ENCODE results near the gene PAFAH2.

The PAFAH2 gene

DNA sequence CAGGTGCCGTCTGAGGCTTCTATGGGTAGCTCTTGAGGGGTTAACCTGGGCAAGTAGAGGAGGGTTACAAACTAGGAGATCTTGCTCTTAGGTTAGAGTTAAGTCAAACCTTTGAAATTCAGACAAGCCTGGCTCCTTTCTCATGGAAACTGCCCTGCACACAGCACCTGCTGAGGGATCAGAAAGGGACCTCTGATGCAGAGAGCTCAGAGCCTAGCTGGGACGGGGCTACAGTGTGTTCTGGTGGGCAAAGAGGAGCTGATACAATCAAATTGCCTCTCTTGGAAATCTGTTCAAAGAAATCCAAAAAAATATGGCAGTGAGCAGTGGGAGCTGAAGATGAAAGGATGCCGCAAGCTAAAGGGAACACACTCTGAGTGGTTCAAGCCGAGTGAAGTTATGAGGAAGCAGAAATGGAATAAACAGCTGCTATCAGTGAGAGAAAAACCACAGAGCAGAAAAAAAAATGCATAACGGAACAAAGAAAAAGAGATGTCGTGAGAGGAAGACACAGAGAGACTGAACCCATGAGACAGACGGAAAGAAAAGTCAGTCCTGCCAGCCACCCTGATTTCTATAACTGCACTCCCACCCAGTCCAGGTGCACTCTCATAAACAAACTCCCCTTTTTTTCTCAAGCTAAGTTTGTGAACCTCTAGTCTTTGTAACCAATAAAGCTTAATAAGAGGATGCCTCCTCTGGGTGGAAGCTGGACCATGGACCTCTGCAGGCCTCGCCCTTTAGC, 26.6 kb downstream of the PAFAH2 start:
- no peak for DNase-seq (ENCODE audit: low read depth in 2 of 2)
- TF ChIP-seq, protein P1, sequence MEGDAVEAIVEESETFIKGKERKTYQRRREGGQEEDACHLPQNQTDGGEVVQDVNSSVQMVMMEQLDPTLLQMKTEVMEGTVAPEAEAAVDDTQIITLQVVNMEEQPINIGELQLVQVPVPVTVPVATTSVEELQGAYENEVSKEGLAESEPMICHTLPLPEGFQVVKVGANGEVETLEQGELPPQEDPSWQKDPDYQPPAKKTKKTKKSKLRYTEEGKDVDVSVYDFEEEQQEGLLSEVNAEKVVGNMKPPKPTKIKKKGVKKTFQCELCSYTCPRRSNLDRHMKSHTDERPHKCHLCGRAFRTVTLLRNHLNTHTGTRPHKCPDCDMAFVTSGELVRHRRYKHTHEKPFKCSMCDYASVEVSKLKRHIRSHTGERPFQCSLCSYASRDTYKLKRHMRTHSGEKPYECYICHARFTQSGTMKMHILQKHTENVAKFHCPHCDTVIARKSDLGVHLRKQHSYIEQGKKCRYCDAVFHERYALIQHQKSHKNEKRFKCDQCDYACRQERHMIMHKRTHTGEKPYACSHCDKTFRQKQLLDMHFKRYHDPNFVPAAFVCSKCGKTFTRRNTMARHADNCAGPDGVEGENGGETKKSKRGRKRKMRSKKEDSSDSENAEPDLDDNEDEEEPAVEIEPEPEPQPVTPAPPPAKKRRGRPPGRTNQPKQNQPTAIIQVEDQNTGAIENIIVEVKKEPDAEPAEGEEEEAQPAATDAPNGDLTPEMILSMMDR (IDR thresholded peaks at IDR 0.05; ENCODE audit: low read depth, low read length) = no peak
- no peak overlapping the region for H3K4me3 ChIP-seq (replicated peaks in 1 of 2; ENCODE audit: low read depth in 2 of 2, low read length in 2 of 2)

DNA sequence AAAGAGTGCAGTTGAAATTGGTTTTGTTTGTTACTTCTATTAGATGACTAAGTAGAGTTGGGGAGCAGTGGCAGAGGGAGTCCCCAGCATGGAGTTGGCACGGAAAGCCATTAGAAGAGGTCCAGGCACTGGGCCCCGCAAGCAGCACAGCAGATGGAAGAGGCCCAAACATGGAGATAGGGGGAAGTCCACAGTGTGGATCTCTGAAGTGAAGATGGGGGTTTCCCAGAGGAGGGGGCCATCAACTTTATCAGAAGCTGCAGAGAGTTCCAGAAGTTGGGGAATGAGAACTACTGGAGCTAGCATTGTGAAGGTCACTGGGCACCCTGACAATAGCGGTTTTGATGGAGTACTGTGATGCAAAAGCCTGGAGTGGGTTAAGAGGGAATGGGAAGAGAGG, 30.6 kb downstream of the PAFAH2 start:
- no peak for DNase-seq (ENCODE audit: low read depth in 2 of 2)
- TF ChIP-seq, protein P1 (IDR thresholded peaks at IDR 0.05; ENCODE audit: low read depth, low read length) = no peak
- H3K4me3 ChIP-seq (replicated peaks in 1 of 2; ENCODE audit: low read depth in 2 of 2, low read length in 2 of 2) = no peak overlapping the region

DNA sequence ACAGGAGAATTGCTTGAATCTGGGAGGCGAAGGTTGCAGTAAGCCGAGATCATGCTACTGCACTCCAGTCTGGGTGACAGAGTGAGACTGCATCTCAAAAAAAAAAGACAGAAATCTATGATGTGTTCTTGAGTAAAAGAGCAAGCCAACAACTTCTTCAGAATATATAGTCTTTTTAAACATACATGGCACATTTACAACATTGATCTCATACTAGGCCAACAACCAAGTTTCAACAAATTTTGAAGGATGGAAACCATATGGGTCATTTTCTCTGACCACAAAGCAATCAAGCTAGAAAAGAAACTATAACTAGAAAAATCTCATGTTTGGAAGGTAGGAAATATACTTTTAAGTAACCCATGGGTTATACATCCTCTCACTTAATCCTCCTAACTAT, 38.3 kb downstream of the PAFAH2 start:
- TF ChIP-seq, protein P1 (IDR thresholded peaks at IDR 0.05; ENCODE audit: low read depth, low read length) = no peak
- no peak for DNase-seq (ENCODE audit: low read depth in 2 of 2)

DNA sequence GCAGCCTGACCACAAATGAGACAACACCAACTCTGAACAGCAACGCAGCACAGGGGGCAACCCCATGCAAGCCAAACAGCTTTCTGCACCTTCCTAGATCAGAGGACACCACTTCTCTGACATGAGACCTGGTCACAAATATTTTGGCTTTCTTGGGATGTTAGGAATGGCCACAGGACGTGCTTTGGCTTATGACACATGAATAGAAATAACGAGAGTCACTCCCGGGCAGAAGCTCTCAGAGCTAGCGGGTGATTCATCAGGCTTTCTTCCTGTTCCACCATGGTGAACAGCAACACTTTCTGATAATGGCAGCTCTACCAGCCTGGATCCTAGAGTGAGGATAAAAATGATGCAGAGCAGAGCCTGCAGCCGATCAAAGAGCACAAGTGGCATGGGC, 39.4 kb downstream of the PAFAH2 start:
- DNase-seq (ENCODE audit: low read depth in 2 of 2) = peak; percentile 38 to 89
- TF ChIP-seq, protein P1 (IDR thresholded peaks at IDR 0.05; ENCODE audit: low read depth, low read length) = no peak
- no peak overlapping the region for H3K4me3 ChIP-seq (replicated peaks in 1 of 2; ENCODE audit: low read depth in 2 of 2, low read length in 2 of 2)

More for the DNA sequence above, 38.3 kb downstream of the PAFAH2 start:
- H3K4me3 ChIP-seq (replicated peaks in 1 of 2; ENCODE audit: low read depth in 2 of 2, low read length in 2 of 2) = no peak overlapping the region

DNA sequence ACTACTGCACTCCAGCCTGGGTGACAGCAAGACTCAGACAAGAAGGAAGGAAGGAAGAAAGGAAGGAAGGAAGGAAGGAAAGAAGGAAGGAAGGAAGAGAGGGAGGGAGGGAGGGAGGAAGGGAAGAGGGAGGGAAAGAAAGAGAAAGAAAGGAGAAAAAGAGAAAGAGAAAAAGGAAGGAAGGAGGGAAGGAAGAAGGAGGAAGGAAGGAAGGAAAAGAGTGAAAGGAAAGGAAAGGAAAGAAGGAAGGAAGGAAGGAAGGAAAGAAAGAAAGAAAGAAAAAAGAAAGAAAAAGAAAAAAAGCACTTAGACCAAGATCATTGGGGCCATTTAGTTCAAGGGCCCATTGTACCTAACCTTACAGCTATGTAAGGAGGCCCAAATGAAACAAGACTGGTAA, 42.3 kb downstream of the PAFAH2 start:
- H3K4me3 ChIP-seq (replicated peaks in 1 of 2; ENCODE audit: low read depth in 2 of 2, low read length in 2 of 2) = no peak overlapping the region
- no peak for DNase-seq (ENCODE audit: low read depth in 2 of 2)

DNA sequence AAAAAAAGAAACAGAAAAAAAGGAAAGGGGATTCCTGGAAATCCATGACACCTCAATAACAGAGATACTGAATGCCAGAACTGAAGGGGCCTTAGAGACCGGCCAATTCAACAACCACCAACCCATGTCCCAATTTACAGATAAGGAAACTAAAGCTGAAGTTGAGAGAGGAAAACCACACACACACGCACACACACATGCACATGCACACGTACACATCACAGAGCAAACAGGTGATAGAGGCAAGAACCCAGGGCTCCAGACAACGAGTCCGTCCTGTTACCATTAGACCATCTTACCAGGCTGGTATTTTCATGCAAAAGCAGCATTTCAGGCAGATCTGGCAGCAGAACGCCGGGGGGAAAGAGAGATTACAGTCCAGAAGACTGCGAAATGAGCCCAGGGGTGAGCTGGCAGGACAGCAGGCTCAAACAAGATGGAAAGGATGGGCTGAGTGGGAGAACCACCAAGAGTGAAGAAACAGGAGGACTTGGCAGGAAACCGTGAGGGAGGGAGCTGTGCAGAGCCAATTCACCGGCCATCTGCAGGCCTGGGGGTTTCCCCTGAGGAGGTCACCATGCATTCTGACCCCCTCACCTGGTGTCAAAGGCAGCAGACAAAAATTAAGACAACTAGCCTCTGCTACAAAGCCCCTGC, 43.5 kb downstream of the PAFAH2 start:
- peak; percentile 25 to 43 for DNase-seq (ENCODE audit: low read depth in 2 of 2)
- no peak overlapping the region for H3K4me3 ChIP-seq (replicated peaks in 1 of 2; ENCODE audit: low read depth in 2 of 2, low read length in 2 of 2)
- TF ChIP-seq, protein P1 (IDR thresholded peaks at IDR 0.05; ENCODE audit: low read depth, low read length) = no peak

More for the DNA sequence above, 42.3 kb downstream of the PAFAH2 start:
- TF ChIP-seq, protein P1 (IDR thresholded peaks at IDR 0.05; ENCODE audit: low read depth, low read length) = no peak

All from cardiac fibroblast (primary cell).